A673 (cell line): ENCODE results near the gene SPACA4. TPM values are rescaled to one million over a fixed set of nuclear protein-coding genes. Genes with fewer than 3 reads are reported as not detected.
A peak's percentile ranks its signal among the peaks of the same experiment; 100 is the strongest.

Experiments used
- BruUV-seq: library from RNA; stranded (reverse); fragments of 400-500 nt; replicated peaks from 2 replicates; lab custom pipeline; 2021; lab: Mats Ljungman, UMichigan
- CTCF ChIA-PET: fragments of 300-600 bp; sonication (Branson Sonifier 250); formaldehyde crosslinking; loops from one replicate; lab custom pipeline; 2022; ENCODE audit warnings: antibody characterized with exemption; lab: Charles Lee
- POLR2A ChIA-PET: fragments of 300-600 bp; sonication (Branson Sonifier 250); formaldehyde crosslinking; loops from one replicate; lab custom pipeline; 2022; ENCODE audit warnings: antibody characterized with exemption; ENCODE audit not compliant: low non-redundant PET; lab: Charles Lee
- DNase-seq: peaks from one replicate; pipeline ENCODE4 v3.0.0-alpha.2; 2015; ENCODE audit warnings: low spot score
- H3K27ac ChIP-seq: fragments of 200-600 bp; sonication (generic); 2 replicates; pipeline ENCODE4 v1.5.1; 2016; ENCODE audit warnings: mixed run types, low read depth, mild to moderate bottlenecking, mixed read lengths, antibody characterized with exemption, low read length; ENCODE audit not compliant: poor library complexity, severe bottlenecking
- H3K27me3 ChIP-seq: fragments of 200-600 bp; sonication (generic); replicated peaks from 2 replicates; pipeline ENCODE4 v1.6.1; 2017; ENCODE audit warnings: mixed run types, low read depth, mild to moderate bottlenecking, mixed read lengths, antibody characterized with exemption, low read length; ENCODE audit not compliant: insufficient read depth, poor library complexity
- H3K36me3 ChIP-seq: fragments of 200-600 bp; sonication (generic); 2 replicates; pipeline ENCODE4 v1.6.1; 2016; ENCODE audit warnings: mixed run types, mild to moderate bottlenecking, mixed read lengths, antibody characterized with exemption, low read length; ENCODE audit not compliant: insufficient read depth, poor library complexity, severe bottlenecking
- H3K4me1 ChIP-seq: fragments of 200-600 bp; sonication (generic); 2 replicates; pipeline ENCODE4 v1.6.1; 2017; ENCODE audit warnings: mixed run types, mild to moderate bottlenecking, mixed read lengths, antibody characterized with exemption, low read length; ENCODE audit not compliant: insufficient read depth, poor library complexity, severe bottlenecking
- H3K4me3 ChIP-seq: fragments of 200-600 bp; sonication (generic); 2 replicates; pipeline ENCODE4 v1.5.1; 2016; ENCODE audit warnings: low read depth, mixed run types, mild to moderate bottlenecking, mixed read lengths, low read length; ENCODE audit not compliant: poor library complexity, severe bottlenecking
- H3K9me3 ChIP-seq: fragments of 200-600 bp; sonication (generic); 2 replicates; pipeline ENCODE4 v1.6.1; 2016; ENCODE audit warnings: mixed run types, low read depth, mild to moderate bottlenecking, mixed read lengths, antibody characterized with exemption, low read length; ENCODE audit not compliant: poor library complexity, severe bottlenecking
- CTCF ChIP-seq: fragments of 300-800, 200-600 bp; sonication (generic); conservative IDR thresholded peaks from 2 replicates; pipeline ENCODE4 v1.5.1; 2017; ENCODE audit warnings: low read depth, mild to moderate bottlenecking, antibody characterized with exemption, low read length, moderate library complexity, mixed read lengths
- EZH2 ChIP-seq: fragments of 200-600 bp; sonication (generic); IDR thresholded peaks from 2 replicates; pipeline ENCODE4 v1.6.1; 2017; ENCODE audit warnings: borderline replicate concordance, low read depth, mild to moderate bottlenecking, mixed read lengths, antibody characterized with exemption, low read length; ENCODE audit not compliant: poor library complexity, severe bottlenecking
- intact Hi-C: fragments of 100-400 bp; cut with micrococcal nuclease; formaldehyde crosslinking; loops from one replicate; pipeline ENCODE4 v1.10.0; 2022; ENCODE audit not compliant: unreplicated experiment
- total RNA-seq: library from RNA; stranded (reverse); gene quantifications from 2 replicates; pipeline ENCODE4 v1.2.3, GENCODE V29; 2021

The SPACA4 gene
- total RNA-seq, 1 experiment from 2014 or later: not detected

- no peak for DNase-seq
- TF ChIP-seq CTCF: no peak
- no peak for TF ChIP-seq EZH2
- intact Hi-C loops: no loop called here
- no TSS peak for BruUV-seq
- Histone ChIP-seq H3K4me1 (peaks cover 4% of the 10 kb centered on the region), H3K36me3 (no peaks in the 10 kb centered on the region), H3K27ac (peak overlapping the region; percentile 75), H3K27me3 (no peaks in the 10 kb centered on the region), H3K4me3 (peak overlapping the region; percentile 61), H3K9me3 (no peaks in the 10 kb centered on the region)
- ChIA-PET POLR2A (interaction anchor here (0.5 to 1.0 kb wide), 2 partner anchors 11 to 277 kb away, joined by 3 read pairs; no protein-coding TSS in a partner anchor), CTCF (no interaction called here)
These were observed 17.1 kb downstream of the SPACA4 start for GRCh38 chr19:48623556-48624066.

GRCh38 chr19:48624067-48624594 lies 17.6 kb downstream of the SPACA4 start:
- TF ChIP-seq EZH2: no peak
- no peak for TF ChIP-seq CTCF
- ChIA-PET POLR2A (interaction anchor here (0.5 to 1.0 kb wide), 2 partner anchors 10 to 277 kb away, joined by 3 read pairs; no protein-coding TSS in a partner anchor), CTCF (no interaction called here)
- peaks cover 4% of the 10 kb centered on the region for H3K4me1 ChIP-seq
- intact Hi-C loops: no loop called here
- H3K9me3 ChIP-seq: no peaks in the 10 kb centered on the region
- DNase-seq: peak; percentile 99
- H3K36me3 ChIP-seq: no peaks in the 10 kb centered on the region
- TSS peak; percentile 1 for BruUV-seq
- no peaks in the 10 kb centered on the region for H3K27me3 ChIP-seq
- H3K27ac ChIP-seq: peak overlapping the region; percentile 85
- H3K4me3 ChIP-seq: peak overlapping the region; percentile 61

GRCh38 chr19:48624791-48625723 lies 18.5 kb downstream of the SPACA4 start:
- intact Hi-C loops: no loop called here
- no peaks in the 10 kb centered on the region for H3K27me3 ChIP-seq
- H3K36me3 ChIP-seq: no peaks in the 10 kb centered on the region
- H3K4me1 ChIP-seq: peaks cover 6% of the 10 kb centered on the region
- no peaks in the 10 kb centered on the region for H3K9me3 ChIP-seq
- peak overlapping the region; percentile 85 for H3K27ac ChIP-seq
- H3K4me3 ChIP-seq: peak overlapping the region; percentile 61
- TF ChIP-seq CTCF (no peak), EZH2 (no peak)
- ChIA-PET POLR2A (no interaction called here), CTCF (no interaction called here)
- no peak for DNase-seq
- BruUV-seq: no TSS peak
